Measurements from ENCODE around the gene NFKBIZ.

GRCh38 chr3:101900316-101900715 is 51.0 kb downstream of the NFKBIZ start:
- TF ChIP-seq CTCF (IDR thresholded peaks at IDR 0.05) (no peak), POLR2A (IDR thresholded peaks at IDR 0.05) (no peak)
